Activated CD8-positive, alpha-beta memory T cell treated with anti-CD3 and anti-CD28 coated beads for 4 hours (primary cell): Measurements from ENCODE around the gene SLC22A23.

Experiments
- DNase-seq, 2 donors: peaks; one replicate each; pipeline ENCODE4 v3.0.0-alpha.2; 2020; ENCODE audit warnings: low read depth in 2 of 2

SLC22A23 gene

DNA sequence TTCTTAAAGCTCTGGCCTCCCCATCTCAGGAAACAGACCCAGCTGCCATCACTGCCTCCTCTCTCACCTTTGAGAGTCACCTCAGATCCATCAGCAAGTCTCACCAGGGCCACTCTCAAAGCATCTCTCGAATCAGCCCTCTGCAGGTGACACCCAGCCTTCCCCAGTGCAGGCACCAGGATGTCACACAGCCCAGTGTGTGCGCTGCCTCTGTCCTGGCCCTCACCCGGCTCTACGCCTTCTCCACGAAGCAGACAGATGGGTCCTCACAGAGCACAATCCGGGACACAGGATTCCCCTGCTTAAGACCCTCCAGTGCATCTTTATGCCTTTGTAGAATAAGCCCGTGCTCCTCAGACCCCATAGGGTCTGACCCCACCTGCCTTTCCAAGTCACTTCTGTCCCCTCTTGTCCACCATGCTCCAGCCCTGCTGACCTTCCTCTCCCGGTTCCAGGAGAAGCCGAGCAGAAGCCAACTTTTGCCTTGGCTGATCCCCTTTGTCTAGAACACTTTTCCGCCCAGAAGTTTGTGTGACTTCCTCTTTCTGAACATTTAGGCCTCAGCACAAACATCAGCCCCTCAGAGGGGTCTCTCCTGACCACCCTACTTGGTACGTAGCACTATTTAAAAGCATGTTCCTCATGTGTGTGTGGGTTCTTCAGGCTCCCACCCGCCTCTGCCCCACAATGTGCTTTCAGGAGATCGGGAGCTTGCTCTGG, 137.9 kb downstream of the SLC22A23 start:
- DNase-seq, result no peak

DNA sequence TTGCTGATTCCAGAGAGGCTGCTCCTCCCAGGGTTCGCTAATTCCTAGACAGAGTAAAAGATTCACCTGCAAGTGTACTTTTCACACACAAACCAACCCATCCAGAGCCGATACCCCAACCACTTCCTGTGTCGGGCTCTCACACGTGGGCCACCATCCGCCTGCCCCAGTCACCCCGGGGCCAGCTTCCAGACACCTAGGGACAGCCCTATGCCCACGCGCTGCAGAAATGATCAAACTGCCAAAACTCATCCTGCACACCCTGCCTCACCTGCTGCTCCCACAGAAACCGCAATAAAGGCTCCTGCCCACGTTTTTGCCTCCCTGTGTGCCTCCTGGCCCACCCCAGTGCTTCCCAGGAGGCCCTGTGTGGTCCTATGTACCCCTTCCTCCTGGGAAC, 138.6 kb downstream of the SLC22A23 start:
- no peak for DNase-seq

DNA sequence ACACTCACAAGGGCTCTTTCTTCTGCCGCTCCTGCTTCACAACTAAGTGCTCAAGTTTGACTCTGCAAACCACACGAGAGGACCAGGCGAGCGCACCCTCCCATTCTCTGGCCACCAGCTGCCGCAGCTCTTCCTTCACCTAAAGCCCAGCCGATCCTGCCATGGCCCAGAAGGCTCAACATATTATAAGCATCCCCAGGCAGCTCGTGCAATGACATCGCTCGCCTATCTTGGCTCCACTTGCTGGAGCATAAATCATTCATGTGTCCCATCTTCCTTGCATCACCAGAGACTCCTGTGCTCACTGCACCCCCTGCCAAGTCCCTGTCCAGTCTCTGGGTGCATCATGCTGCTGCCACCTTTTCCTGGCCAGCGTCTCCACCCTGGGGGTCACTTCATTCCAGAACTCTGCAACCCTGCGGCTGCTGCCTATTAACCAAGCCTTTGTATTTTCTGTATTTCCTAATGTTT, 139.1 kb downstream of the SLC22A23 start:
- no peak for DNase-seq

DNA sequence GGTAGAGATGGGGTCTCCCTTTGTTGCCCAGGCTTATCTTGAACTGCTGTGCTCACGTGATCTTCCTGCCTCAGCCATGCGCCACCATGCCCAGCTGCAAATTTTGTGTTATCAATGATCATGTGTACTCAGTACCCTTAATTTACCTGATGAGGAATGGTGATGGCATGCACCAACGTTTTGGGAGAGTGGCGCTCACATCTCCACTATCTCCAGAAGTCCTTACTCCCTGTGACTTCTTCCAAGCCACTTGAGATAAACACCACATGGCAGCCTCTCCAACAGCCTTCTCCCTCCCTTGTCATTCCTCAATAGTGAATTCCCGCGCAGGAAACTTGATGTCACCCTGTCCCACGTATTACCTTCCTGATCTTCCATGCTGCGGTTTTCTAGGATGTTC, 140.0 kb downstream of the SLC22A23 start:
- DNase-seq, result no peak

DNA sequence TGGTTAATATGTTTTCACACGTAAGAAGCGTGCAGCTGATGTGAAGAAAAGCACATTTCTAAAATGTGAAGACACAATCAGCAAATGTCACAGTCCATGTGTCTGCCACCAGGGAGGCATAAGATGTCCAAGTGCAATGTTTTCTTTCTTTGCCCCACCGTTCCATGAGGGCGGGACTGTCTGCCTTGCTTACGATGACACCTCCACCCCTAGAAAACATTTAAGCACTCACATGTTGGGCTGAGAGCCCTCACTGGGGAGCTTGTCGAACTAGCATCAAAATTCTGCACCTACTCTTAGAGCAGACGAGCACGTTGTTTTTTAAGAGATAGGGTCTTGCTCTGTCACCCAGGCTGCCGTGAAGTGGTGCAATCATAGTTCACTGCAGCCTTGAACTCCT, 140.5 kb downstream of the SLC22A23 start:
- DNase-seq, result no peak

DNA sequence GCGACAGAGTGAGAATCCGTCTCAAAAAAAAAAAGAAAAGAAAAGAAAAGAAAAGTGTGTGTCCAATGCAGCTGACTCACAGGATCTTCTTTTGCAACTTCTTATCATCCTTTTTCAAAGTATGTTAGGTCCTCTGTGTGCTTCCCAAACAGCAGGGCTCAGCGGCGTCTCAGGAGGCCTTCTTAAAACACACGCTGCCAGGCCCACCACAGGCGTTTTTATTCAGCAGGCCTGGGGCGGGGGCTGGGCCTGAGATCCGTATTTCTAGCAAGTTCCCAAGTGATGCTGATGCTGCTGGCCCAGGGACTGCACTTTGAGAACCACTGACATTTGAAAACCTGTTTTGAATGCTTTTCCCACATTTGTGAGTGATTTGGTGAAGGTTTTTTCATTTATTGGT, 141.0 kb downstream of the SLC22A23 start:
- no peak for DNase-seq

DNA sequence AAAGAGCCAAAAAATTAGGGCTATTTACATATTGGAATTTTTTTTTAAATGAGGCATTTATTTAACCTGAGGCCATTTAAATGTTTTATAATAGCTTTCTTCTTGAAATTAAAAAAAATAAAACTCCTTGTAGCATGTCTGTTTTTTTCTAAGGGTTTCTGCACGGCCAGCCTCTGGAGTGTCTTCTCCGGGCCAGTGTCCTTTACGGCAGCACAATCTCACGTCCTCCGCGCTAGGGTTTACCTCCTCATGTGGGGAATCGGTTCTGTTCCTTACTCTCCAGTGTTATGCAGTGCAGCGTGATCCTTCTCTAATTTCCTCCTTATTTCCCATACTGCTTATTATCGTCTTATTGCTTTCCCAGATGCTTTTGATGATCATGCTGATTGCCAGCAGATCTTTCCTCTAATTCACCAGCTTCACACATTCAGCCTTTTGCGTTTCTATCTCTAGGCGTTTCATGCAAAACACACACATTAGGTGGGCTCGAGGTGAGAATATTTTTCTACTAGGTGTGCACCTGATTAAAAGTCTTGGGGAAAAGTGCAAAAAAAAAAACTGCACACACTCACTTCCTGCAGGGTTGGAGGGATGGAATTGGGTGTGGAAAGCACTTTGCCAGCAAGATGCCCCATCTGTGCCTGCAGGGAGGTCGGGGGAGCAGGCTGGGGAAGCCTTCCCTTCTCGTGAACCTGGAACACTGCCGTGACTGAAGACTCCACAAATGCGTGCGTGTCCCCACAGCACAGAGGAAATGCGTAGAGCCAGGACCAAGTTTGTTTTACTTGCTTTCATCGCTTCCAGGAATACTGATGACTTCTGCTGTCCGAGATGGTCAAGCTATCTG, 142.0 kb downstream of the SLC22A23 start:
- no peak for DNase-seq

DNA sequence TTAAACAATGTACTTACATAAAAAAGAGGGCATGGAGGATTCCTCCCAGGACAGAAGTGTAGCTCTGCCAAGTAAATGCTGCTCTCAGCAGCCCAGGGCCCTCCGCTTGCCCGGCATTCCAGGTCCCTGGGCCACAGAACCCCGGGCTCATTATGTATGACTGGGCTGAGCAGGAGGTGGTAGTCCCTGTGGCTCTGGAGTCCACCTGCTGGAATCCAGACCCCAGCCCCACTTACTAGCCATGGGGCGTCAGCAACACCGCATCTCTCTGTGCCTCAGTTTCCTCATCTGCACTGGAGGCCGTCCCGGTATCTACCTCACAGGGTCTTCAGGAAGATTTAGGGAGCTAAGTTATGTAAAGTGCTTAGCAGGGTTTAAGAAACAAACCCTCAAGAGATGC, 142.7 kb downstream of the SLC22A23 start:
- DNase-seq, result no peak

DNA sequence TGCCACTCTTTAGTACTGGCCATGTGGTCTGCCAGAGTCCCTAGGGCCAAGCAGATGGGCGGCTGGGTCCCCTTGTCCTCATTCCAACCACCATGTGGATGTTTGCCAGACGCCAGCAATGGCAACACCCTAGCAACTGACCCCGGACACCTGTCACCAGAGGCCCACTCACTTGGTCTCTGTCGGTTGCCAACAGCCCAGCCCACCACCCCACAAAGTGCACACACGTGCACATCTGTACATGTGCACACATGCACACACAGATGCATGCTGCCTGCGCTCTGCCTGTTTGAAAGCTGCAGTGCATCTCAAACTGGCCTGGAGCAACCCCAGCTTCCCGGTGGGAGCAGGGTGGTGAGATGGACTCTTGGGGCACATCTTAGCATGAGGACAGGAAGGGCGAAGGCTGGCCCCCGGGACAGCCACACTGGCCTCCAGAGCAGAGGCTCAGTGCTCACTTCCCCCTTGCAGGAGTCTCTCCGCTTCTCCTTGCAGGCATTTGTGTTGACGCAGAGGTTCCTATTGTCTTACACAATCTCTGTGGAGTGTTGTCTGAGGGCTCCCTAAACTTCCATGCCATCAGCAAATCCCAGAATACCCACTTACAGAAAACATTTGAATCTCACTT, 144.1 kb downstream of the SLC22A23 start:
- DNase-seq, result no peak

DNA sequence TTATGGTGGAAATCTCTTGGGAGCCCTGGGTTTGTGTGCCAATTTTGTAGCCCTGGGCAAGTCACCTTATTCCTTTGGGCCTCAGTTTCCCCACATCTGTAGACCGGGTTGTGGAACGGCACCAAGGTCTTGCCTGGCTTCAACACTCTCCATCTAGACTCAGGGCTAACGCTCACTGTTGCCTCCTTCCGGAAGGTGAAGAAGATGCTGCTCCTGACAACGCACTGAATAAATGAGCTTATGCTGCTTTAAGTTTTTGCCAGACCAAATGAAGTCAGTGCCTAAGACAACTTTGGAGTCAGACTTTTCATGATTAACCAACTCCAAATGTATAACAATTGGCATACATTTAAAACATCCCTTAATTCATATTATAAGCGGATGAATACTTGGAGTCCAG, 145.0 kb downstream of the SLC22A23 start:
- DNase-seq, result no peak

DNA sequence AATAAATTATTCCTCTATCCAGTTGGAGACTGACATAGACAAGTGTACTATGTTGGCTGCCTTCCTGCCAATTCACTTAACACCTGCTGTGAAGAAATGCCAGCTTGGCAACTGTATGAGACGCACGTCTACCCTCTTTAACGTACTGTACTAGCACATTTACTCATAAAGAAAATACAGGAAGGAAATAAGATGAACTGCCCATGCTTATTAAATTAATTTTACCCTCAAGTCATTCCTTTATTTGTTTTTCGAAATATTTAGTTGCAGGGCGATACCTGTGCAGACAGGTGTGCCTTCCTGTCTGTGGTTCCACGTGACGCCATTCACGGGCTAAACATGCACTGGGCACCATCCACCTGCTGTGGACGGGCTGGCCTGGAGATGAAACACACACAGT, 146.1 kb downstream of the SLC22A23 start:
- DNase-seq, result no peak

DNA sequence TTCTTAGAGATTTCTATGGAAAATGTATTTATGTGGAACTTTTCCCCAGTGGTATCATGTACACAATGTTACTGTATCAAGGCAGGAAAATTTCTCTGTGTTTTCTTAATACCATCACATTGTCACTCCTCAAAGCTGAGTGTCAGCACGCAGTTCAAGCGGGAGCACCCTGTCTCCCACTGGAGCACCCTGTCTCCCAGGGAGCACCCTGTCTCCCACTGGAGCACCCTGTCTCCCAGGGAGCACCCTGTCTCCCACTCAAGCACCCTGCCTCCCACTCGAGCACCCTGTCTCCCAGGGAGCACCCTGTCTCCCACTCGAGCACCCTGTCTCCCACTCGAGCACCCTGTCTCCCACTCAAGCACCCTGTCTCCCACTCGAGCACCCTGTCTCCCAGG, 146.8 kb downstream of the SLC22A23 start:
- DNase-seq, result no peak

DNA sequence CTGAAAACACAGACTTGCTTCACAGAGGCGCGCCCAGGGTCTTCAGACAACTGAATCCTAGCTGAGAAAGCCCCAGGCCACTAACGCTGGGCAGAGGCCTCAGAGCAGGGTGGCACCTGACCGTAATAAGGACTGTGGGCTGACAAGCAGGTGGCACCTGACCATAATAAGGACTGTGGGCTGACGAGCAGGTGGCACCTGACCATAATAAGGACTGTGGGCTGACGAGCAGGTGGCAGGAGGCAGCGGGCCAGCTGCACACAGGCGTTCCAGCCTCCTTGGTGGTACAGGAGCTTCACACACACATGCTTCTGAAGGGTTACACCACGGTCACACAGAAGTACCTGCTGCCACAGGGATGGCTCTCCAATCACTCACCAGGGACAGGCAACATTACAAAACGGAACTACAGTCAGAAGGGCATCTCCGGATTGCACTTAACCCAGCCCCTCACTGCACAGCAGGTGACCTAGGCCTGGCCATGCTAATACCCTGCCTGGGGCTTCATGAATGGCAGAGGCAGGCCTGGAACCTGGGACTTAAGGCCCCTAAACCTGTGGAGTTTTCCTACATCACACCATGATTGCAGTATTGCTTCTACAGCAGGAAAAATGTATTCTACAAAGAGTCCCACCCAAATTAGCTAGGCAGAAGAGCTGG, 147.3 kb downstream of the SLC22A23 start:
- DNase-seq, result no peak

DNA sequence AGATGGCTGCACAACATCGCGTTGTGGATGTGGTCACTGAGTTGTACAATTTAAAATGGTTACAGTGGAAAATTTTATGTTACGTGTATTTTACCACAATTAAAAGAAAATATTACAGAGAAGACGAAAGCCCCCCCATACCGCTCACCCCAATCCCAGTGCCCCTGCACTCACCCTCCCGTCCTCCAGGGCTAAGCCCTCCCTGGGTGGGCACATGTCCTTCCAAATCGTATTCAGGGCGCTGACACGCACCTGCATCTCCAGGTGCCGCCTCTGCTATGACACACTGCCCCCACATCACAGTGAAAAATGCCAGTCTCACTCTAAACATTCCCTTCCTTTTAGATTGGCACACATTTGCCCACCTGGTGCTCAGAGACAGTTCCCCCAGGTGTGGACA, 148.7 kb downstream of the SLC22A23 start:
- DNase-seq, result no peak

DNA sequence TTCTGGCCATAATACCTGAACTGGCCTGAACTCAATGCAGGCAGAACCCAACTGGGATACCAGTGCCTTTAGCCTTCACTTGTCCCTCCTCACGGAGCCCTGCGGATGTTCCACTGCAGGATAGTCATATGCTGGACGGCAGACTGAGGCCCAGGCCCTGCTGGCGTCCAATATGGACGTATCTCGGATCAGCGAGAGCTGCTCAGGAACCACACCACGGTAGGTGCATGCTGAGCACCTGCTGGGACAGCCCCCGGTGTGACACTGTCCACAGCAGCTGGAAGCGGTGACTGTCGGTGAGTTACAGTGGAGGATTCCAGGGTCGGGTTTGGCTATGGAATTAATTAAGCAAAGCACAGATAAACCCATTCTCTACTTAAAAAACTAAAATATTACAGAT, 149.4 kb downstream of the SLC22A23 start:
- no peak for DNase-seq

DNA sequence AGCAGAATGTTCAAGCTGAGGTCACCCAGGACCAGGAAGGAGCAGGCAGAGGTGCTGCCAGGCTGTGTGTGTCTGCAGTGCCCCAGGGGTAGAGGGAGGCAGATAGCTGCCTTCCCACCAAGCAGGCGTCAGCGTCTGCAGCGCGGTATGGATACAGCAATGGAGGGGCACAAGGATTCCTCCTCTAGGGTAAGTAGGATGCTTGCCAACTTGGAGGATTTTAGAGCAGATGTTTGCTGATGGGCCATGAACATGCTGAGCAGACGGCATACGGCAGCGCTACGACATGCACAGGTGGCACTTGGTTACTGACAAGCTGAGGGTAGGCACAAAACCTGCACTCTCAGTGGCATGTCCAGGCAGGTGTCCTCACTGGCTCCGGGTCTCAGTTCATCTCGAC, 150.0 kb downstream of the SLC22A23 start:
- DNase-seq, result no peak

DNA sequence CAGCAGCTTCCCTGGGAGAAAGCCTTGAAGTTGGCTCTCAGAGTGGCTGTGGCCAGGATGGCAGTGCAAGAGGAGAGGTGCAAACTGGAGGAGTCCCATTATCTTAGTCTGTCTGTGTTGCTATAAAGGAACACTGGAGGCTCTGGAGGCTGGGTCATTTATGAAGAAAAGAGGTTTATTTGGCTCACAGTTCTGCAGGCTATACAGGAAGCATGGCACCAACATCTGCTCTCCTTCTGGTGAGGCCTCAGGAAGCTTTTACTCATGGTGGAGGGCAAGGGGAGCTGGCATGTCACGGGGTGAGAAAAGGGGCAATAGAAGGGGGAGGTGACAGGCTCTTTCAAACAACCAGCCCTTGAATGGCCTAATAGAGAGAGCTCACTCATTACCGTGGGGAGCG, 151.0 kb downstream of the SLC22A23 start:
- DNase-seq, result no peak

DNA sequence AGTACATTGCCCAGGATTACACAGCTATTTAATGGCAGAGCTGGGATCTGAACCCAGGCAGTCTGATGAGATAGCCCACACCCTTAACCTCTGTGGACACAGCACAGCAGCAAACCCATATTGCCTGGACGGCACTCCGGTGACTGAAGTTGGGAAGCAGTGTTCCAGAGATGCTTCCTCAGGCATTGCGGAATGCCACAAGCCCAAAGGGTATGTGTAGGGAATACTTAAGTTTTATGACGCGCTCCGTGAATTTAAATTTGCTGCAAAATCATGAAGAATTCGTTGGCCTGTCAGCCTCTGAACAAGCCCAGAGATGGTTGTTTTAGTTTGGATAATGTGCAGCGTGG, 151.7 kb downstream of the SLC22A23 start:
- no peak for DNase-seq

DNA sequence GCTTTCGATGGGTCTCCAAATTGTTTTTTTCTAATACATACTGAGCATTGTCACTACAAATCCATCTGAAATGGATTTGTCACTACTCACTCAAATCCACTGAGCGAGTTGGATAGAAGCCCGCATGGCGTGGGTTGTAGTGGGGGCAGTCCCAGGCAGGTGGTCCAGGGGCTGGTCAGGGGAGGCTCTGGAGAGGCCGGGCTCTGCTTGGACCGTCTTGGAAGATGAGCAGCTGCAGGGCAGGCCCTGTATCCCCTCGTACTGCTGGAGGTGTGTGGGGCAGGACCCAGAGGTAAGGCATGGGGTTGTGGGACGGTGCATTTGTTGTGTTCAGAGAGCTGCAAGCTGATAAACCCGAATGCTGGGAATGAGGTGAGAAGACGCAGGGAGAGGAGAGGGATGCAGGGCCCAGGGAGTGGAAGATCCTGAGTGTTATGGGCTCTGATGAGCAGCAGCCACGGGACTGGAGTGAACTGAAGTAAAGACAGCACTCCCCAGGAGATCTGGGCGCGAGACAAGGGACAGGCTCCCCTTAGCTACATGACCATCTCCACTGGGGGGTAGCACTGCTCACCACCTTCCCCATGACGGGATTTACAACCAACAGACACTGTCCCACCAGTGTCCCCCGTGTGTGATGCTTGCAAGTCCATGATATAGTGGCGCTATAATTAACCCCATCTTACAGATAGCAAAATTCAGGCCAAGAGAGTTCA, 152.2 kb downstream of the SLC22A23 start:
- no peak for DNase-seq

DNA sequence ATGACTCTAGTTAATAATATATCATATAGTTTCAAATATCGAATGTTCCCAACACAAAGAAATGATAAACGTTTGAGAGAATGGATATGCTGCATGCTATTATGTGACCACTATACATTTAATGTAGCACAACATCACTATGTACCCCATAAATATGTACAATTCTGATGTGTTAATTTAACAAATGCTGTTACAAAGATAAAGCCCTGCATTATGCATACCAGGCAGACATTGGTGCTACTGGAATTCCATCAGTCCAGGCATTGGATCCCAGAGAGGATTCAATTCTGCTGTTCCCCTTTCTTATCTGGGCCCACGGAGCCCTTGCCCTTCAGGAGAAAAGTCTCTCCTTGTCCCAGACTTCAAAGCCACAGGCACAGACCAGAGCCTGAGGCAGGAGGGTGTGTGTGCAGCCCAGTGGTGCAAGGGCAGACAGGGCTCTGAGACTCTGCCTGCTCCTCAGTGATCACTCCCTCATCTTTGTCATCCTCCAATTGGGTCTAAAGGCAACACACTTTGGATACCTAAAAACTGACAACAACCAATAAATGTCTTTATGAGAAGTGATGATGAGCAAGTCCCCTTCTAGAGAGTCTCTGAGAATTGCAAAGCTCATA, 152.9 kb downstream of the SLC22A23 start:
- no peak for DNase-seq

DNA sequence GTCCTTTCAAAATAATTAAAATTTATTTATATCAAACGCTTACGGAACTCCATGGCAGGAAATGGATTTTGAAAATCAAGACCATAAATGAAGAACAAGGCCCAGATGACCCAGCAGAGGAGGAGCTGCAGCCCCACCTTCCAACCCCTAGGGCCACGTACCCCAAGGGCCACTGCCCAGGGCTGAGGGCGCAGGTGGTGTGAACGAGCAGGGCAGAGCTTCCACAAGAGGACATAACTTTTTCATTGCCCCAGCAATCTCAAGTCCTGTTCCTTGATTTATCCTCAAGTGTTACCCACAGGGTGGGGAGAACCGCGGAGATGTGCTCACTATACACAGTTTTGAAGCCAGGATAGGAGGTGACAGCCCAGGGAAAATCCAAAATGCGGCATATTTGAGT, 155.3 kb downstream of the SLC22A23 start:
- no peak for DNase-seq
